T-helper 1 cell (primary cell): ENCODE measurements around the gene DNAJC18.

ENCODE experiments used
- DNase-seq, 5 donors: peaks; one replicate each; pipeline ENCODE4 v3.0.0-alpha.2; 2012 to 2020

Gene DNAJC18

DNA sequence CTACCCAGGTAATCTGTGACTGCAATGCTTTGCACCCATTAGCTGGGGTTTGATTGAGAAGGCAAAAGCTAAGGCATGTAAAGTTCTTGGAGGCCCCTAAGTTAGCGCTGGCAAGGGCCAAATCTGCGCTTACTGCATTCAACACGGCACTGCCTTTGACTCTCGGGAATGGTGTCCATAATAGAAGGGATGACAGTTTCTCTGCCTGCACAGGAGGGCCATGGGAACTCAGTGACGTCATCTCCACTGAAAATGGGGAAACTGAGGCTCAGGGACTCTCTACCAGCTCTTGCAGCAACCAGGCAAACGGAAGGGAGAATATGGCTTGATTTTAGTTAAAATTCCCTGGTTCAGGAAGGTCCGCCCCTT lies 35.9 kb downstream of the DNAJC18 start:
- no peak for DNase-seq

DNA sequence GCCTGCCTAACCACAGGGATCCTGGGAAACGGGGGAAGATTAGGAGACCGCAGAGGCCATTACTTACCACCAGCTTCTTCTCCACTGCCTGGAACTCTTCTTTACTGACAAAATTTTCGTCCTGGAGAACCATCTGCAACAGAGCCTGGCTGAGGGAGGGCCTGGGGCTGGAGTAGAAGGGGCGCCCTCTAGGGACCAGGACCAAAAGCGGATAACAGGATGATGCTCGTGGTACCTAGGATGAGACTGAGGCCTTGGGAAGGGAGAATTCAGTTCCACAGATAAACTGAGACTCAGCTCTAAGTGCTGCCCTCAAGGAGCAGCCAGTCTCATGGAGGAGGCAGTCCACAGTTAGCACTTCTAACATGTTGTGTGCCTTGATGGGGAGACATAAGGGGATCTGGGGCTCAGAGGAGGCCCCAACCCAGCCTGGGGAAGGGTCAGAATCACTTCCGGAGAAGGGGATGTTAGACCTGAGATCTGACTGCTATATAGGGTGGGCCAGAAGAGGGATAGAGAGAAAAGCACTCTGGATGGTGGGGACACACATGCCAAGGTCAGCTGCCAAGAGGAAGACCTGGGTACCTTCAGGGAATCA lies 36.7 kb downstream of the DNAJC18 start:
- DNase-seq, result no peak

DNA sequence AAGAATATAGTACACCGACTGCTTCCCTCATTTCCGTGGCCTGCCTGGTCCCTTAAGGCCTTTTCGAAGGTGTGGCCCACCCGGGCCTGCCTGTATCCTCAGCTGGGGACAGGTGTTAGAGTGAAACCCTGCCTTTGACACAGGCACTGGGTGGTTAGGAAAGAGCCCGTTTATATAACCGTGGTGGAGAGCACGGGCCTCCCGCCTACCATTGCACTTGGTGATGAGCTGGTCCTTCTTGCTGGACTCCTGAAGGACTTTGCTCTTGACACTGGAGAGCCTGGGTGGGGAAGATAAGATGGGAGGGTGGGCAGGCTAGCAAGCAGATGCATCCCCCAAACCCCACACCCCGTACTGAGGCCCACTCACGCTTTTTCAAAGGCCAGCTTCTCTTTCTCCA lies 37.8 kb downstream of the DNAJC18 start:
- DNase-seq, result no peak

- DNase-seq, result no peak
Measured at GRCh38 chr5:139399501-139400121, 39.7 kb downstream of the DNAJC18 start.

DNA sequence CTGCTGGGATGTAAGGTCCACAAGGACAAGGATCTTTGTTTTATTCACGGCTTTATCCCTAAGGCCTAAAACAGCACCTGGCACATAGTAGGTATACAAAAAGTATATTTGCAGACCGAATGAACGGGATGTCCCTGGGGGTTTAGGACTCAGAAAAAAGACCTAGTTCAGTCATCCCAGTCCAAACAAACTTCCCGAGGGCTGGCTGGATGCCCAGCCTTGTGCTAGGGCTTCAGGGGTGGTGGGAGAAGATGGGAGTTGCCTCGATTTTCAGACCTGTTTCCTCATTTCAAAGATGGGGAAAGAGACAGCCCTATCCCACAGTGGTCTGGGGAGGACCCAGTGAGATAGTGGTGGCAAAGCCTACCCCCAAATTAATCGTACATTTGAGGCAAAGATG lies 41.4 kb downstream of the DNAJC18 start:
- no peak for DNase-seq

DNA sequence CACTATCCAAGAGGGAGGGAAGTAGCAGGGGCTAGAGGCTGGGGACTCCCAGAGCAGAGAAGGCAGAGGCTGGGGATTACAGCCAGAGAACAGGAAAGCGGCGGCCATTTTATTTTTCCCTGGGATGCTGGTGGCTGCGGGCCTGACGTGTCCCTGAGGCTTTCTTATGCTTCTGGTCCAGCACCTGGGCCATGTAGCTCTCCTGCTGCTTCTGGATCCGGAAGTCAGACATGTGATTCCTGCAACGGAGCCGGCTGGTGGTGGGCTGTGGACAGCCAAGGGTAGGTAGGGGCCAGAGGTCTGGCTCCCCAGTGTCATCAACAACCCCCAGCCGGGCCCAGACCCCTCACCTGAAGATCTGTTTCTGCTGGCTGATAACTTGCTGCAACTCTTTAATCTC lies 42.6 kb downstream of the DNAJC18 start:
- no peak for DNase-seq

DNA sequence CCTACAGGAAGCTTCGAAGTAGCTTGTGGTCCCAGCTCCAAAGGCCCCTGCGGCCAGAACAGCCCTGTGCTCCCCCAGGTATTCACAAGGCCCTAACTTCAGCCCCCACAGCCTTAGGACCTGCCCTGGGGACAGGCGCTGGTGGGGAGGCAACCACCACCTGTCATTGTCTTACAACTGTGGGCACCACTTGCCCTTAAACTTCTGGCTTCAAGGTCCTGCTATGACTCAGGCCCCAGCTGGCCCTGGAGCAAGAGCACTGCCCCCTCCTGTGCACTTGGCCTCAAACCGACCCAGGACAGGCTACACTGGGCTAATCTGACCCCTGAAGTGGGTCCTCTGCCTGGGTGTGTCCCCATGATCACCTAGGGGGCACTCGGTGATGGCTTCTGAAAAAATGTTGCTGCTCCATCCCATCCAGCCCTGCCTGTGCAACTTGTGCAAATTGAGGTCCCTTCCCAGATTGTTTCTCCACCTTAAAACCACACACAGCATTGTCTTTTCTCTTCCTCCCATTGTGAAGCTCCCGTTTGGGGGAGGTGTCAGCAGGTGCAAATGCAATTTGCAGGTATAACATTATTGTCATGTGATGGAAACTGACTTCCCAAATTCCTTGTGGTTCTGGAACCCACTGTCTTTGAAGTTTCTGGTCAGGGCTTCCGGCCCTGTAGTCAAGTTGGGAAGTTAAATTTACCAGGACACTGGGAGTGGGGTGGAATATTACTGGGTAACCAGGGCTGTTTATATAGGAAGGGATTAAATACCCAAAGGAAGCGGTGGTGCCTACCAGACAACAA lies 43.3 kb downstream of the DNAJC18 start:
- DNase-seq, result no peak

GRCh38 chr5:139394654-139395566 lies 44.4 kb downstream of the DNAJC18 start, which contains the start of gene PROB1:
TSS of gene PROB1 (minus strand) at chr5:139395104. CDS start at chr5:139395081, 23 bp downstream.
- no peak for DNase-seq

DNA sequence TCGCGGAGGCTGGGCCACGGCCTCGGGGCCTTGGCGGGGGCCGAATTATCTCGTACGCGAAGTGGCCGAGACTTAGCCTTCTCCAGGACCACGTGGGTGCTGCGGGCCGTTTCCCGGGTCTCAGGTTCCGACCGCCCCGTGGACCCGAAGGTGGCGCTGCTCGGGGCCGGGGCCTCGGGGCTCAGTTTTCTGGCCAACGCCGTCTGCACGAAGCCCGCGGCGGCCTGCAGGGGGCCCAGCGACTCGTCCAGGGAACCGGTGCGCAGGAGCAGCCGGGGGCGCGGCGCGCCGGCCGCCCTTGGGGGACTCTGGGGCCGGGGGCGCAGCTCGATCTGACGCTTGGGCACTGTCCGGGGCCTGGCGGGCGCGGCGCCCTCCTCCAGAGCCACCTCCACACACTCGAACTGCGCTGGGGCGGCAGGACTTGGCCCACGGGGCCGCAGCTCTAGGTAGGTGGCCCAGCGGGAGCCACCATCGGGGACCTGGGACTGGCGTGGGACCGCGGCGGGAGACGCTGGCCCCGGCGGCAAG lies 45.1 kb downstream of the DNAJC18 start:
- peak in 2 of 5 donors; percentile 60 to 65 for DNase-seq

DNA sequence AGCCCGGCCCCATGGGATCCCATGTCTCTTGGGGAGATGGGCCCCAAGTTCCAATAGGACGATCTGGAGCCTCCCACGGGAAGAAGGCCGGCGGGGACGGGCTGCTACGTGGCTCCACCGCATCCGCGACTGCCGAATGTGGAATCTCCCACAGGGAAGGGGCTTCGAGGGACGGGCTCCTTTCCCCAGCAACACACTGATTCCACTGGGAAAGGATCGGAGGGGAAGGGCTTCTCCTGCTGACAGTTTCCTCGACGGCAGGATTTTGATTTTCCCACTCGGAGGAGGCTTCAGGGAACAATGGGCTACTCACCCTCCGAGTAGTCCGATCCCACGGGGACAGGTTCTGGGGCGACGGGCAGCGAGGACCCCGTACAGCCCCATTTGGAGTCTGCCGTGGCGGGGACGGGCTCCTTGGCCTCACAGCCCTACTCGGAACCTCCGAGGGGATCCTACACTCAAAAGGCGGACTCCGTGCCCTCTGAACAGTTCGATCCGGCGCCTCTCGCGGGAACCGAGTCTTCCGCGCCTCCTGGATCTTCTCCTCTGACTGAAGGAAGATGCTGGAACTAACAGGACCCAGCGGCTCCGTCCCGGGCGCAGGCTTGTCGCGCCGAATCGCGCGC lies 45.7 kb downstream of the DNAJC18 start:
- no peak for DNase-seq

DNA sequence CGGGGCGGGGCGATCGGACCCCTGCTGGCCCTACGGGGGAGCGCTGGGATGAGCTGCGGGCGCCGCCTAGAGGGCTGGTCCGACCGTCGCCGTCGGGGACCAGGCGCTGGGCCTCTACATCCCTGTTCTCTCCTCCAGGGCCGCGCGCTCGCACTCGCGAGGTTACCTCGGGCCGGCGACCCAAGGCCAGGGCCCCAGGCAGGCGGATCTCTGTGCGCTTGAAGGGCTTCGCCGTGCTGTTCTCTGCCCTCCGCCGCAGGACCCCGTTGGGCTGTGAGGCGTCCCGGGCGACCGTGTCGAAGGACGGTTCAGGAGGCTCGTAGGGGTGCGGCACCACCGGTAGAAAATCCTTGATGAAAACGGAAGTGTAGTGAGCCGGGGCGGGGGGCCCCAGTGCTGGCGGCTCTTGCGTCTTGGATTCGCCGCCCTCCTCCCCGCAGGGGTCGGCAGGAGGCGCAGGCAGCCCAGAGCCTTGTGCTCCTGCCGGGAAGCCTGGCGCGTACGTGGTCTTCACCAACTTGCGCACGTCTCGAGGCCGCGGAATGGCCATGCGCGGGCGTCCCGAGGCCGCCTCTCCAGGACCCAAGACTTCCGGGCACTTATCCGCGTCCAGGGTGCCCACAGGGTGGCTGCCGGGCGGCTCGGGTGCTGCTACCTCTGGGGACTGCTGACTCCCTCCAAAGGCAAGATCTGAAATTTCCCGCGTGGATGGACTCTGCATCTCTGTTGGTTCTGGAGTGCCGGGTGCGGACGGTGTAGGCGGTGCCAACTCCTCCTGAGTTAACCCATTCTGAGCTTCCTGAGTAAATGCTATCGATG lies 46.4 kb downstream of the DNAJC18 start:
- DNase-seq, result peak; percentile 59 to 92 (median 68)

GRCh38 chr5:139392324-139392677 lies 47.0 kb downstream of the DNAJC18 start:
- no peak for DNase-seq

- peak in 1 of 5 donors; percentile 75 for DNase-seq
Measured at GRCh38 chr5:139391570-139392323, 47.6 kb downstream of the DNAJC18 start.

- no peak for DNase-seq
Measured at GRCh38 chr5:139390639-139391569, 48.4 kb downstream of the DNAJC18 start.

- DNase-seq, result peak in 3 of 5 donors; percentile 22 to 91 (median 44)
Measured at GRCh38 chr5:139389701-139390638, 49.4 kb downstream of the DNAJC18 start, which contains the start of gene MZB1. TSS of gene MZB1 (minus strand) at chr5:139389913. CDS start at chr5:139389856, 57 bp downstream.

- no peak for DNase-seq
Measured at GRCh38 chr5:139388198-139388821, 51.0 kb downstream of the DNAJC18 start.

- DNase-seq, result no peak
Measured at GRCh38 chr5:139387611-139388197, 51.6 kb downstream of the DNAJC18 start.
